Heart left ventricle (tissue), 13 donors: ENCODE data around the gene NOTCH2.

Experiments
- POLR2A ChIP-seq, 2 donors: fragments of 450-650 bp; IDR thresholded peaks; one replicate each; pipeline ENCODE4 v1.6.1; 2017; ENCODE audit warnings: antibody characterized with exemption in 2 of 2, mild to moderate bottlenecking in 2 of 2, moderate library complexity in 2 of 2
- TF ChIP-seq, protein P1 (sequence below), 12 donors: fragments of 200-600 bp; sonication (generic) in 4 of 12; IDR thresholded peaks; one replicate each; pipeline versions ENCODE4 v1.5.0 to v1.8.0; 2018 to 2022; ENCODE audit warnings: antibody characterized with exemption in 12 of 12, mild to moderate bottlenecking in 5 of 12
- donor health status: ischemic (EF 13 %, LVEDD 7.1; RV severe dilation, severe dysfunction).
- donor health status: DM: no; HTN: yes; CAD: no.
- donor health status: DM: no; HTN: no; CAD: no.
- donor health status: ischemic (EF 25% LVEDD 6.9; RV normal size, moderate dysfunction).
- donor health status: ischemic (EF 25% LVEDD 5.7; RV mildly dilated, moderate dysfunction).
- donor health status: ischemic (EF 35%, LVEDD 5.7; RV mildly dilated, moderate dysfunction).
- donor health status: nonischemic (EF 11% LVEDD 7.7; RV severe dilation, severe dysfunction).
- donor health status: DM: yes; HTN: yes; CAD: no.
- donor health status: PGD.
- donor health status: ischemic (EF 29% LVEDD 5.4; RV normal size, mild dysfunction).
- donor health status: nonischemic (EF 23%, LVEDD 6.1; RV moderate dilation, normal function).

DNA sequence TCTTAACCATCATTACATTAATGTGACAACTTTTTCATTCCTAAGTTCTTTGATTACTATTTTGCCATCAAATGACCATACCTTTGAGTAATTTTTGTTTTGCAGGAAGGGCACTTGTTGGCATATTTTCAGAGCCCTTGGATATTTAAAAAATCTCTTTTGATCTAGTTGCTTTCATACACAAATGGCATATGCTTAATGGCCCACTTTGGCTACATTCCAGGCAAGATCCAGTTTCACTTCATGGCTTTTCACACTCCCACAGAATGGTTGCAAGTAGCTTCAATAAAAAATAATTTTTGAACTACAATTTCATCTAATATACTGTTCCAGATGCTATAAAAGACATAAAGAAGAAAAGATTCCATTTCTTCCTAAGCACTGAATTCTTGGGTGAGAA lies 191.3 kb downstream of the NOTCH2 start:
- TF ChIP-seq POLR2A (IDR thresholded peaks at IDR 0.05): no peak
- TF ChIP-seq, protein P1, sequence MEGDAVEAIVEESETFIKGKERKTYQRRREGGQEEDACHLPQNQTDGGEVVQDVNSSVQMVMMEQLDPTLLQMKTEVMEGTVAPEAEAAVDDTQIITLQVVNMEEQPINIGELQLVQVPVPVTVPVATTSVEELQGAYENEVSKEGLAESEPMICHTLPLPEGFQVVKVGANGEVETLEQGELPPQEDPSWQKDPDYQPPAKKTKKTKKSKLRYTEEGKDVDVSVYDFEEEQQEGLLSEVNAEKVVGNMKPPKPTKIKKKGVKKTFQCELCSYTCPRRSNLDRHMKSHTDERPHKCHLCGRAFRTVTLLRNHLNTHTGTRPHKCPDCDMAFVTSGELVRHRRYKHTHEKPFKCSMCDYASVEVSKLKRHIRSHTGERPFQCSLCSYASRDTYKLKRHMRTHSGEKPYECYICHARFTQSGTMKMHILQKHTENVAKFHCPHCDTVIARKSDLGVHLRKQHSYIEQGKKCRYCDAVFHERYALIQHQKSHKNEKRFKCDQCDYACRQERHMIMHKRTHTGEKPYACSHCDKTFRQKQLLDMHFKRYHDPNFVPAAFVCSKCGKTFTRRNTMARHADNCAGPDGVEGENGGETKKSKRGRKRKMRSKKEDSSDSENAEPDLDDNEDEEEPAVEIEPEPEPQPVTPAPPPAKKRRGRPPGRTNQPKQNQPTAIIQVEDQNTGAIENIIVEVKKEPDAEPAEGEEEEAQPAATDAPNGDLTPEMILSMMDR (IDR thresholded peaks at IDR 0.05): no peak
